Measurements from ENCODE around the gene ST3GAL4. TPM values are rescaled to one million over a fixed set of nuclear protein-coding genes. Genes with fewer than 3 reads are reported as not detected.
A peak's percentile ranks its signal among the peaks of the same experiment; 100 is the strongest.

Gene ST3GAL4
- total RNA-seq, 6 experiments from 2014 or later = 7.0 to 25.6 (median 17.5) TPM

DNA sequence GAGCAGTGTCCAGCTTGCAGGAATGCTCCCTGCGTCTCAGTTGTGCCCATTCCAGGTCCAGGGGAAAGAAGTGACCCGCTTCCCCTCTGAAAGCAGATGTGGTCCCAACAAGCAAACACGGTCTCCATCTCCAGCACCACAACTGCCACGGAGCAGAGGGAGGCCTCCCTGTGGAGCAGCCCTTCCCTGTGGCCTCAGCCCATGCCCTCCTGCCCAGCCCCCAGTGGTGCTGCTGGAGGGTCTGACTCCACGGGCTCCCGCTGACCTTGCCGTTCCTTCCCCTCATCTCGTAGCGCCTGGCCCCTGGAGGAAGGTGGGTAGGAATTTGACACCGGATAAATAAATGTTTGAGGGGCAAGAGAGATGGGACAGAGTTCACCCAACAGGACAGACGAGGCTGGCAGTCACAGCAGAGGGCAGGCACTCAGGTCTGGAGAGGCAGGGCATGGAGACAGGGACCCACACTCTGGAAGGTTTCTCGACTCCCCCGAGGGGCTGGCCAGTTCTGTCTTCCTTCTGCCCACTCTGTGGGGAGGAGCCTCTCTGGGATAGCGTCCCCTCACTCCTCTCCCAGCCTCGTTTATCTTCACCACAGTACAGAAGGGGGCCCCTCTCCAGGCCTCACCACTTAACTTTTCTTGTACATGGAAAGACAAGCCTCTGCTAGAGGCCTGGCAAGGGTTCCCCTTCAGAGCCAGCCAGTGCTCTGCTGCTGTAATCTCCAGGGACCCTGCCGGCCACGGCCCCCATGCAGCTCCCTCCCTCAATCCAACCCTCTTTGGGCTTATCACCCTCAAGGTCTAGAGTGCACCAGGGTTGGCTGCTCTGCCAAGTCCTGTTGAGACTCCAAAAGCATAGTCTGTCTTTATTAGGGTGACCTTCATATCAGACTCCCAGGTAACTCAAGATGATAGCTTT lies 7.5 kb upstream of the ST3GAL4 start:
- intact Hi-C loops (cut with DNase I) = no loop called here
- TF ChIP-seq POLR2A (IDR thresholded peaks at IDR 0.05) = no peak
- TF ChIP-seq, protein P1, sequence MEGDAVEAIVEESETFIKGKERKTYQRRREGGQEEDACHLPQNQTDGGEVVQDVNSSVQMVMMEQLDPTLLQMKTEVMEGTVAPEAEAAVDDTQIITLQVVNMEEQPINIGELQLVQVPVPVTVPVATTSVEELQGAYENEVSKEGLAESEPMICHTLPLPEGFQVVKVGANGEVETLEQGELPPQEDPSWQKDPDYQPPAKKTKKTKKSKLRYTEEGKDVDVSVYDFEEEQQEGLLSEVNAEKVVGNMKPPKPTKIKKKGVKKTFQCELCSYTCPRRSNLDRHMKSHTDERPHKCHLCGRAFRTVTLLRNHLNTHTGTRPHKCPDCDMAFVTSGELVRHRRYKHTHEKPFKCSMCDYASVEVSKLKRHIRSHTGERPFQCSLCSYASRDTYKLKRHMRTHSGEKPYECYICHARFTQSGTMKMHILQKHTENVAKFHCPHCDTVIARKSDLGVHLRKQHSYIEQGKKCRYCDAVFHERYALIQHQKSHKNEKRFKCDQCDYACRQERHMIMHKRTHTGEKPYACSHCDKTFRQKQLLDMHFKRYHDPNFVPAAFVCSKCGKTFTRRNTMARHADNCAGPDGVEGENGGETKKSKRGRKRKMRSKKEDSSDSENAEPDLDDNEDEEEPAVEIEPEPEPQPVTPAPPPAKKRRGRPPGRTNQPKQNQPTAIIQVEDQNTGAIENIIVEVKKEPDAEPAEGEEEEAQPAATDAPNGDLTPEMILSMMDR (IDR thresholded peaks at IDR 0.05) = no peak
- no peaks in the 10 kb centered on the region for H3K27me3 ChIP-seq
- no peak overlapping the region for H3K4me3 ChIP-seq
- H3K4me1 ChIP-seq = no peaks in the 10 kb centered on the region
- no peaks in the 10 kb centered on the region for H3K9me3 ChIP-seq
- H3K36me3 ChIP-seq = peaks cover 0 to 26% (median 12%) of the 10 kb centered on the region in 4 donors
- 52% methylated on average over 5 of the region's 17 CpGs for whole genome bisulfite sequencing (ENCODE audit: insufficient coverage, low coverage, low lambda C conversion rate, missing lambda C conversion rate)
- ATAC-seq (peak in 1 of 4 donors; percentile 5), DNase-seq (peak in 1 of 3 donors; percentile 47)
- peak overlapping the region in 1 of 3 donors; percentile 33 for H3K27ac ChIP-seq

DNA sequence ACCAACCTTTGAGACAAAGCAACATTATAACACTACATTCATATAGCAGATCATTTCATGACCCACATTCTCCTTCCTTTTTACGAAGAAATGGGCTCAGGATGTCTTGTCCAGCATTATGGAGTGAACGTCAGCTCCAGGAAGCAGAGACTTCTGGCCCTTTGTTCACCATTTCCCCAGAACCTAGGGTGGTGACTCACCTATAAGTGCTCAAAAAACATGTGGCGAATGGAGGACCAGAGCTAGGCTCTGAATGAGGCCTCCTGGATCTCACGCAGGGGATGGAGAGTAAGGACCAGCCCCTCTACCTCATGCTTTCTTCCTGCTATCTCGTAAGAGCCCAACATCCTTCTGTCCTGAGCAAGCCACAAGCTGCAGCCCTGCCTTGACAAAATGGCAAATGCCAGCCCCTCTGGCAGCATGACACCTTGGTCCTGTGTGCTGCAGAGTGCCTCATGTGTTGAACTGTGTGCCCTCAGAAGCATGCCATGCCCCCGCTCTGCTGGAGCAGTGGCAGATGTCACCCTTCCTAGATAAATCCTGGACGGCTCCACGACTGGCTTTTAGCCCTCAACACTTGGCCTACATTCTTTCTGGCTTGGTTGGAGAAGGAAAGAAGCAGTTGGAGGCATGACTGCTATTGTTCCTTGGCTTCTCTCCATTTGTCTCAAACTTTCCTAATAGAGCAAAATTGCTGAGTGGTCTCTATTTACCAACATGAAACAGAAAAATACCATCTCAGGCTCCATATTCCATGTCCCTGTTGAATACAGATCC lies 6.5 kb upstream of the ST3GAL4 start:
- no peaks in the 10 kb centered on the region for H3K27me3 ChIP-seq
- H3K27ac ChIP-seq = peak overlapping the region in 1 of 3 donors; percentile 33
- 81% methylated on average over 2 of the region's 8 CpGs for WGBS (ENCODE audit: insufficient coverage, low coverage, low lambda C conversion rate, missing lambda C conversion rate)
- ATAC-seq (peak in 2 of 4 donors; percentile 5 to 7), DNase-seq (peak in 2 of 3 donors; percentile 9 to 45)
- H3K36me3 ChIP-seq = peaks cover 0 to 18% (median 8%) of the 10 kb centered on the region in 4 donors
- H3K4me1 ChIP-seq = no peaks in the 10 kb centered on the region
- H3K9me3 ChIP-seq = no peaks in the 10 kb centered on the region
- TF ChIP-seq POLR2A (IDR thresholded peaks at IDR 0.05) = no peak
- TF ChIP-seq, protein P1 (IDR thresholded peaks at IDR 0.05) = no peak
- H3K4me3 ChIP-seq = no peak overlapping the region
- intact Hi-C loops (cut with DNase I) = no loop called here

DNA sequence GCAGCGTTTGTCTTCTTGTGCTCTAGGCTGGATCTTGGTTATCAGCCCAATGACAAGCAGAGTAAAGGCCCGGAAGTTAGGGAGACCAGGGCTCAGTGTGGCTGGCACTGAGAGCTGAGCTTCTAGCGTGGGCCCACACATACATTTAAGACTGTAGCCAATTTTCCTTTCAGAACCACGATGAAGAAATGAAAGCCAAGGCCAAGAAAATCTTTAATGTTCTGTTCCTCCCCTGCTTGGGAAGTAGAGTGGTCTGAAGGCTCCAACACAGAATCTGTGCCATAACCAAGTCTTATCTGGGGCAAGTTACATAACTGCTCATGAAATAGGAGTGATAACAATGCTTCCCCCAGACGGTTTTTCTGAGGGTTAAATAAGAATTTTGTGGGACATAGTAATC lies 4.7 kb upstream of the ST3GAL4 start:
- H3K4me3 ChIP-seq = no peak overlapping the region
- no peak for TF ChIP-seq POLR2A (IDR thresholded peaks at IDR 0.05)
- TF ChIP-seq, protein P1 (IDR thresholded peaks at IDR 0.05) = no peak
- no peak for ATAC-seq
- no peaks in the 10 kb centered on the region for H3K27me3 ChIP-seq
- no peaks in the 10 kb centered on the region for H3K36me3 ChIP-seq
- intact Hi-C loops (cut with DNase I) = no loop called here
- no peak overlapping the region for H3K27ac ChIP-seq
- peaks cover 0 to 5% (median 0%) of the 10 kb centered on the region in 4 donors for H3K4me1 ChIP-seq
- 51% methylated on average over 4 of the region's 5 CpGs for WGBS (ENCODE audit: insufficient coverage, low coverage, low lambda C conversion rate, missing lambda C conversion rate)
- DNase-seq = no peak
- no peaks in the 10 kb centered on the region for H3K9me3 ChIP-seq

DNA sequence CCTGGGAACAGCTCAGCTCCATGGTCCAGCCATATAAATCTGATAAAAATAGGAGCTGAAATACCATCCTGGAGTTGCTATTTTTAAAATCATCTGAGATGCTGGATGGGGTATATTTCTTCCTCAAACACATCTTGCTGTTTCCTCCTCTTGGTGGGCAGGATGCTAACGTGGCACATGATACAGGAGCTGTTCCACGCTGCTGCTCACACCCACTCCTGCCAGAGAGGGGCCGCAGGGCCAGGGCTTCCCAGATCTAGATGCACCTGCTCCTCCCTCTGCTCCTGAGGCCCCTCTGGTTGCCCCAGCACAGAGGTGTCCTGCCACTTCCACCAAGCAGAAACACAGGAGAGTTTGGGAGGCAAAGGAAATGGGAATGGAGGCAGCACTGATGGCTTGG lies 3.3 kb upstream of the ST3GAL4 start:
- 17% methylated on average over 1 of the region's 3 CpGs for WGBS (ENCODE audit: insufficient coverage, low coverage, low lambda C conversion rate, missing lambda C conversion rate)
- intact Hi-C loops (cut with DNase I) = no loop called here
- H3K27me3 ChIP-seq = no peaks in the 10 kb centered on the region
- no peaks in the 10 kb centered on the region for H3K36me3 ChIP-seq
- DNase-seq (peak in 2 of 3 donors; percentile 15 to 50), ATAC-seq (no peak)
- TF ChIP-seq, protein P1 (IDR thresholded peaks at IDR 0.05) = no peak
- TF ChIP-seq POLR2A (IDR thresholded peaks at IDR 0.05) = no peak
- no peaks in the 10 kb centered on the region for H3K9me3 ChIP-seq
- no peak overlapping the region for H3K27ac ChIP-seq
- H3K4me3 ChIP-seq = no peak overlapping the region
- H3K4me1 ChIP-seq = peaks cover 0 to 16% (median under 1%) of the 10 kb centered on the region in 4 donors

Measured in right lobe of liver (tissue), 6 donors.